HepG2 (cell line): ENCODE data around the gene STX12.

ENCODE experiments used
- ESRRA ChIP-seq: sonication (generic); formaldehyde crosslinking; IDR thresholded peaks from 2 replicates; pipeline ENCODE4 v1.5.1; 2020; ENCODE audit warnings: mild to moderate bottlenecking, low read depth, missing genetic modification reagents
- EZH2 ChIP-seq: conservative IDR thresholded peaks from 2 replicates; pipeline ENCODE4 v1.6.1; 2012; ENCODE audit warnings: mild to moderate bottlenecking, low read depth, low read length, moderate library complexity
- FOXM1 ChIP-seq: sonication (generic); formaldehyde crosslinking; IDR thresholded peaks from 2 replicates; pipeline ENCODE4 v1.5.0; 2020; ENCODE audit warnings: missing genetic modification reagents
- KDM5A ChIP-seq: fragments of 200-600 bp; sonication (generic); IDR thresholded peaks from 2 replicates; pipeline ENCODE4 v1.7.0; 2018; ENCODE audit warnings: antibody characterized with exemption, mild to moderate bottlenecking, low read length, borderline replicate concordance
- RNF2 ChIP-seq: fragments of 450-650 bp; conservative IDR thresholded peaks from 2 replicates; pipeline ENCODE4 v1.6.1; 2016; ENCODE audit warnings: low read depth
- TOE1 ChIP-seq: sonication (generic); formaldehyde crosslinking; IDR thresholded peaks from 2 replicates; pipeline ENCODE4 v1.4.0; 2020; ENCODE audit warnings: mild to moderate bottlenecking, missing genetic modification reagents
- ZNF263 ChIP-seq: sonication (generic); formaldehyde crosslinking; IDR thresholded peaks from 2 replicates; pipeline ENCODE4 v1.4.0; 2020; ENCODE audit warnings: missing genetic modification reagents
- ZNF382 ChIP-seq: sonication (generic); formaldehyde crosslinking; IDR thresholded peaks from 2 replicates; pipeline ENCODE4 v1.5.0; 2020; ENCODE audit warnings: missing genetic modification reagents, mild to moderate bottlenecking, borderline replicate concordance
- ZNF619 ChIP-seq: sonication (generic); formaldehyde crosslinking; IDR thresholded peaks from 2 replicates; pipeline ENCODE4 v1.4.0; 2020; ENCODE audit warnings: mild to moderate bottlenecking, missing genetic modification reagents
- TF ChIP-seq, protein P1 (sequence below): IDR thresholded peaks from 2 replicates; pipeline ENCODE4 v1.6.1; 2012; ENCODE audit warnings: inconsistent platforms
- TF ChIP-seq, protein P2 (sequence below): sonication (generic); formaldehyde crosslinking; IDR thresholded peaks from 2 replicates; pipeline ENCODE4 v1.5.0; 2020; ENCODE audit warnings: mild to moderate bottlenecking, missing genetic modification reagents, moderate library complexity

- TF ChIP-seq, protein P1, sequence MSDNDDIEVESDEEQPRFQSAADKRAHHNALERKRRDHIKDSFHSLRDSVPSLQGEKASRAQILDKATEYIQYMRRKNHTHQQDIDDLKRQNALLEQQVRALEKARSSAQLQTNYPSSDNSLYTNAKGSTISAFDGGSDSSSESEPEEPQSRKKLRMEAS: no peak
- no peak for TF ChIP-seq ZNF263 (CRISPR knock-in tag)
- no peak for TF ChIP-seq ZNF382 (CRISPR knock-in tag)
- TF ChIP-seq TOE1 (CRISPR knock-in tag): no peak
- 0 out of 2 replicates have a peak, but pooled peaks have one; percentile 21 for TF ChIP-seq RNF2
- TF ChIP-seq, protein P2, sequence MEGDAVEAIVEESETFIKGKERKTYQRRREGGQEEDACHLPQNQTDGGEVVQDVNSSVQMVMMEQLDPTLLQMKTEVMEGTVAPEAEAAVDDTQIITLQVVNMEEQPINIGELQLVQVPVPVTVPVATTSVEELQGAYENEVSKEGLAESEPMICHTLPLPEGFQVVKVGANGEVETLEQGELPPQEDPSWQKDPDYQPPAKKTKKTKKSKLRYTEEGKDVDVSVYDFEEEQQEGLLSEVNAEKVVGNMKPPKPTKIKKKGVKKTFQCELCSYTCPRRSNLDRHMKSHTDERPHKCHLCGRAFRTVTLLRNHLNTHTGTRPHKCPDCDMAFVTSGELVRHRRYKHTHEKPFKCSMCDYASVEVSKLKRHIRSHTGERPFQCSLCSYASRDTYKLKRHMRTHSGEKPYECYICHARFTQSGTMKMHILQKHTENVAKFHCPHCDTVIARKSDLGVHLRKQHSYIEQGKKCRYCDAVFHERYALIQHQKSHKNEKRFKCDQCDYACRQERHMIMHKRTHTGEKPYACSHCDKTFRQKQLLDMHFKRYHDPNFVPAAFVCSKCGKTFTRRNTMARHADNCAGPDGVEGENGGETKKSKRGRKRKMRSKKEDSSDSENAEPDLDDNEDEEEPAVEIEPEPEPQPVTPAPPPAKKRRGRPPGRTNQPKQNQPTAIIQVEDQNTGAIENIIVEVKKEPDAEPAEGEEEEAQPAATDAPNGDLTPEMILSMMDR (CRISPR knock-in tag): no peak
- no peak for TF ChIP-seq KDM5A
- no peak for TF ChIP-seq FOXM1 (CRISPR knock-in tag)
- no peak for TF ChIP-seq ZNF619 (CRISPR knock-in tag)
- TF ChIP-seq ESRRA (CRISPR knock-in tag): no peak
- TF ChIP-seq EZH2: no peak
These were observed 96.1 kb downstream of the STX12 start for GRCh38 chr1:27868932-27869718.
